Ectodermal cell (in vitro differentiated cells): Measurements from ENCODE around the gene BSPRY.

Source experiments
- H3K27ac ChIP-seq: 2 replicates; pipeline ENCODE4 v1.7.0; 2013; ENCODE audit warnings: mild to moderate bottlenecking, low read depth, low read length; ENCODE audit not compliant: insufficient read depth, poor library complexity, severe bottlenecking
- H3K27me3 ChIP-seq: 2 replicates; pipeline ENCODE4 v1.7.0; 2013; ENCODE audit warnings: mild to moderate bottlenecking, low read length; ENCODE audit not compliant: insufficient read depth, control insufficient read depth, poor library complexity, severe bottlenecking
- H3K36me3 ChIP-seq: one replicate; pipeline ENCODE4 v1.7.0; 2013; ENCODE audit warnings: low read length; ENCODE audit not compliant: control insufficient read depth, insufficient read depth
- H3K4me1 ChIP-seq: one replicate; pipeline ENCODE4 v1.7.0; 2013; ENCODE audit warnings: low read length; ENCODE audit not compliant: control insufficient read depth, insufficient read depth
- H3K4me3 ChIP-seq: 2 replicates; pipeline ENCODE4 v1.7.0; 2013; ENCODE audit warnings: low read depth, low read length, control low read depth; ENCODE audit not compliant: insufficient read depth
- H3K9me3 ChIP-seq: 2 replicates; pipeline ENCODE4 v1.7.0; 2013; ENCODE audit warnings: mild to moderate bottlenecking, low read length, moderate library complexity; ENCODE audit not compliant: control insufficient read depth
- WGBS, 2 experiments: methylation state at CpG; one replicate each; pipeline ENCODE4 v1.1.7; 2013; ENCODE audit warnings: missing lambda C conversion rate in 2 of 2; 5-methylcytosine and 5-hydroxymethylcytosine counted together

The BSPRY gene

DNA sequence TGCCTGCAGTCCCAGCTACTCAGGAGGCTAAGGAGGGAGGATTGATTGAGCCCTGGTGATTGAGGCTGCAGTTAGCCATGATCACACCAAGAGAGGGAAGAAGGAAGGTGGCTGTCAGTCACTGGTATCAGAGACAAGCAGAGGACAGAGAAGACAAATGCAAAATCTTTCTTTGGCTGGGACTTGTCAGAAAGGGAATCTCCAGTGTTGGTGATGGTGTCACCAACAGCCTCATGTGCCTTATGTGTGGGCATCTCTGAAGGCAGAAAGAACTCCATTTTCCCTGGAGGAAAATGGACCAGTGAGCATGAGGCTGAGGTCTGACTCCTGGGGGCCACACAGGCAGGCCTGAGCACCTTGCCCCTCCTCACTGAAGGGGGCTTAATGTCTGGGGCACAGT lies 34.1 kb upstream of the BSPRY start:
- no peak overlapping the region for H3K4me3 ChIP-seq
- no peaks in the 10 kb centered on the region for H3K27me3 ChIP-seq
- H3K4me1 ChIP-seq = no peaks in the 10 kb centered on the region
- no peaks in the 10 kb centered on the region for H3K9me3 ChIP-seq
- no peak overlapping the region for H3K27ac ChIP-seq
- no peaks in the 10 kb centered on the region for H3K36me3 ChIP-seq

DNA sequence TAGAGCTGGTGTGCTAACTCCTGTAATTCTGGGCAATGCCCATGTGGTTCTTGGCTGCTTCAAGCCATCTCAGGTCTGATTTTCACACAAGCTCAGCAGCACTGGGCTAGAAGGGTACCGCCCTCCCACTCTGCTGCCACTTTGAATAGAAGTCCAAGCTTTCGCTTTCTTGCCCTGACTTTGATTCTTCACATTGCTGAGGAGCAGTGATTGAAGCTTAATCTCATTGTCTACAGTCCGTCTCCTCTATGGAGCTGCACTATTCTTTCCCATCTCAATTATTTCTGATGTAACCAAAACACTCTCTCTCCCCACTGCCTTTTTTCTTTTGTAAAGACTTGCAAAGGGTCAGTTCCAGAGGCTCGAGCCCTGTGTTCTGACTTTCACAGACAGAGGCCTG lies 33.3 kb upstream of the BSPRY start:
- H3K4me3 ChIP-seq = no peak overlapping the region
- H3K27me3 ChIP-seq = no peaks in the 10 kb centered on the region
- no peaks in the 10 kb centered on the region for H3K9me3 ChIP-seq
- H3K36me3 ChIP-seq = no peaks in the 10 kb centered on the region
- WGBS, 2 experiments = 84 to 86% methylated on average over 4 of the region's 4 CpGs
- H3K27ac ChIP-seq = no peak overlapping the region
- no peaks in the 10 kb centered on the region for H3K4me1 ChIP-seq

DNA sequence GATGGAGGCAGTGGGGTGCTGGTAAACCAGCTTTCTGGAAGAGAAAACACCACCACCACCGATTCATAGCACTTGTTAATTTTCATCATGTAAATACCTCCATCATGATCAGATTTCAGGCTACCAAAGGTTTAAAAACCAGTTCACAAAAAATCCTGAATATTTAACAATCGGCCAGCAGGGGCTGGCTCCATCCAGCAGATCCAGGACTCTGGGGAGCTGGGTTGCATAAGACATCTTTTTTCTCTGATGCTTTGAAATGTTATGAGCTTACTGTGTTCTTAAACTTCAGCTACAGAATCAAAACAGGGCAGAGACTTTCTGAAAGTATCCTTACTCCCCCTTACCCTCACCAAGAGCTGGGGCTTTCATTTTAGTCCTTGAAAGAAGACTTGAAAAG lies 31.6 kb upstream of the BSPRY start:
- Histone ChIP-seq H3K27ac (no peak overlapping the region), H3K4me3 (no peak overlapping the region), H3K36me3 (no peaks in the 10 kb centered on the region), H3K4me1 (no peaks in the 10 kb centered on the region), H3K27me3 (no peaks in the 10 kb centered on the region), H3K9me3 (no peaks in the 10 kb centered on the region)
- 80 to 88% methylated on average over 2 of the region's 2 CpGs for WGBS, 2 experiments

DNA sequence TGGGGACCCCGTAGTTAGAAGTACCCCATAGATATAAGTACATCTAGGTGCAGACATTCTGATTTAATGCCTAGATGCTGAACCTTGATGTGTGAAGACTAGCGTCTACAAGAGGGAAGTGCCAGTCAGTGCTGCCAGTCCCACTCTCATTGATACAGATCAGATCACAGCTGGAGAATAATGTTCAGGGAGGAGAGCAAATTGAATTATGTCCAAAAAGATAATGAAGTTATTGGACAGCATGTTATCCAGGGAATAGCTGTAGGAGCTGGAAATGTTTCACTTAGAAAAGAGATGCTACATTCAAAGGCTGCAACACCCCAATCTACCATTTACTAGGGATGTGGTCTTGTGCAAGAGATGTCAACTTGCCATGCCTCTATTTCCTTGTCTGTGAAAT lies 30.3 kb upstream of the BSPRY start:
- no peak overlapping the region for H3K4me3 ChIP-seq
- 85 to 100% methylated on average over 2 of the region's 2 CpGs for WGBS, 2 experiments
- H3K4me1 ChIP-seq = no peaks in the 10 kb centered on the region
- no peaks in the 10 kb centered on the region for H3K27me3 ChIP-seq
- H3K27ac ChIP-seq = no peak overlapping the region
- no peaks in the 10 kb centered on the region for H3K36me3 ChIP-seq
- no peaks in the 10 kb centered on the region for H3K9me3 ChIP-seq

DNA sequence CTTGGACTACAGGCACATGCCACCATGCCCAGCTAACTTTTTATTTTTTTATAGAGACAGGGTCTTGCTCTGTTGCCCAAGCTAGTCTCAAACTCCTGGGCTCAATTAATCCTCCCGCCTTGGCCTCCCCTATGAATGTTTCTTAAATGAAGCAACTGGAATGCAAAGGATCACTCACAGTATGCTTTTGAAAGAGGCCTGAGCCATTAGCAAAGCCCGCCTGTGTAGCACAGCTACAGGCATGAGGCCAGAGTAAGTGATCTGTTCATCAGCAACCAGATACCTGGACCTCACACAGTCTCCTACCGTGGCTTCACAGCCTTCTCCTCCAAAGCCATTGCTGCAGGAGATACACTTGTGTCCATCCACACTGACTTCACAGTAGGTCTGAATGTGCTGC lies 29.3 kb upstream of the BSPRY start:
- Histone ChIP-seq H3K27me3 (no peaks in the 10 kb centered on the region), H3K27ac (no peak overlapping the region), H3K9me3 (no peaks in the 10 kb centered on the region), H3K36me3 (no peaks in the 10 kb centered on the region), H3K4me3 (no peak overlapping the region), H3K4me1 (no peaks in the 10 kb centered on the region)
- WGBS, 2 experiments = 90 to 92% methylated on average over 3 of the region's 3 CpGs

DNA sequence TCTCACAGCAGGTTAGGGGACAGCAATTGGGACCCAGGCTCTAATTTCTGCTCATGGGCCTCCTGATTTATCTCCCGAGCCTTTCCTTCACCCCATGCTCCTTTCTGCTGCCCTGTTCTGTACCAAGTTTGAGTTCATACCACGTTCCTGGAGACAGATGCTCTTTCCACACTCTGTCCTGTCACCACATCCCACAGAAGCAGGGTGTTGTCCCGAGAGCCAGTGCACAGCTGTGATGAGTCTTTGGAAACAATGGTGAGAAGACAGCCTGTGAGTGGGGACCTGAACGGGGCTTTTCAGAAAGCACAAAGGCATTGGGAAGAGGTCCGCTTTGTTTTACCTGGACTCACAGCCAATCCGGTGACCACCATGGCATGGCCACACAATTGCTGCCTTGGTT lies 26.7 kb upstream of the BSPRY start:
- no peaks in the 10 kb centered on the region for H3K27me3 ChIP-seq
- H3K36me3 ChIP-seq = no peaks in the 10 kb centered on the region
- H3K27ac ChIP-seq = no peak overlapping the region
- WGBS, 2 experiments = 79 to 82% methylated on average over 6 of the region's 6 CpGs
- no peaks in the 10 kb centered on the region for H3K4me1 ChIP-seq
- H3K4me3 ChIP-seq = no peak overlapping the region
- no peaks in the 10 kb centered on the region for H3K9me3 ChIP-seq

DNA sequence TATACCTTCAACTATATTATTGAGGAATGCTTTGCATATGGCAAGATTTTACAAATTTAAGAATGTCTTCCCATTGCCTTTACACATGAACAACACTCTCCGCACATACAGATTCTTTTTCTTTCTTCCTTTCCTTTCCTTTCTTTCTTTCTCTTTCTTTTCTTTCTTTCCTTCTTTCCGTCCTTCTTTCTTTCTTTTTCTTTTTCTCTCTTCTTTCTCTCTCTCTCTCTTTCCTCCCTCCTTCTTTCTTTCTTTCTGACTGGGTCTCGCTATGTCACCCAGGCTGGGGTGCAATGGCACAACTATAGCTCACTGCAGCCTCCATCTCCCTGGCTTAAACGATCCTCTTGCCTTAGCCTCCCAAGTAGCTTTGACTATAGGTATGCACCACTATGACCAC lies 23.1 kb upstream of the BSPRY start:
- Histone ChIP-seq H3K36me3 (no peaks in the 10 kb centered on the region), H3K4me3 (no peak overlapping the region), H3K27me3 (no peaks in the 10 kb centered on the region), H3K9me3 (no peaks in the 10 kb centered on the region), H3K27ac (no peak overlapping the region), H3K4me1 (no peaks in the 10 kb centered on the region)
- WGBS, 2 experiments = 93 to 94% methylated on average over 4 of the region's 4 CpGs

DNA sequence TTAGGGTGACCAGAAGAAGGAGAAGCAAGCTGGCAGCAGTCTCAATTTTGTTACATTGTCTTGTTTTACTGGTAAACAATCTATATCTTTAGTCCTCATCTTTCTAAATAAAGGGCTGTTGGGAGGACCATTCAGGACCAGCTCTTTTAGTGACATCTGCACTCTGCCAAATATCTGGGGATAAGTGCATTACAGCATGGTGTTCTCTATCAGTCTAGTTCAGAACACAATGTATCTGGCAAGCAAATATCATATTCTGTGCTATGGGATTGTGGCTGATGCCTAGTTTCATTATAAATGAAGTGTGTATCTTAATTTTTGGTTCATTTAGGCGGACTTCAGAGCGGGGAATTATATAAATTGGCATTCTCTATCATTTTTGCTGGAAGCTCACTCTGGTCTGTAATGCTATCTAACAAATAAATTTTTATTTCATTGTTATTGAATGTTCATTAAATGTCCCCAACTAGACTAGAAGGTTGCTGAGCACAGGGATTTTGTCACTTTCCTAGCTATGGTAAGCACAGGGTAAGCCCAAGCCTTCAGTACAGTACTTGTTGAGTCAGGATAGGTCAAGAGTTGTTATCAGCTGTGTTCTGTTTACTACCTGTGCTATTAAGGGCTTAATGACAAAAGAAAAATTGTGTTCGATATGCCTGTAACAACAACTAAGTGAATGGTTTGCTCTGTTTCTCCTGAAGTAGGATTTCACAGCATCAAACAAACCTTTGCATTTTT lies 21.1 kb upstream of the BSPRY start:
- Histone ChIP-seq H3K36me3 (no peaks in the 10 kb centered on the region), H3K9me3 (no peaks in the 10 kb centered on the region), H3K27ac (no peak overlapping the region), H3K4me3 (no peak overlapping the region), H3K4me1 (no peaks in the 10 kb centered on the region), H3K27me3 (no peaks in the 10 kb centered on the region)
- WGBS, 2 experiments = 90 to 98% methylated on average over 3 of the region's 3 CpGs

DNA sequence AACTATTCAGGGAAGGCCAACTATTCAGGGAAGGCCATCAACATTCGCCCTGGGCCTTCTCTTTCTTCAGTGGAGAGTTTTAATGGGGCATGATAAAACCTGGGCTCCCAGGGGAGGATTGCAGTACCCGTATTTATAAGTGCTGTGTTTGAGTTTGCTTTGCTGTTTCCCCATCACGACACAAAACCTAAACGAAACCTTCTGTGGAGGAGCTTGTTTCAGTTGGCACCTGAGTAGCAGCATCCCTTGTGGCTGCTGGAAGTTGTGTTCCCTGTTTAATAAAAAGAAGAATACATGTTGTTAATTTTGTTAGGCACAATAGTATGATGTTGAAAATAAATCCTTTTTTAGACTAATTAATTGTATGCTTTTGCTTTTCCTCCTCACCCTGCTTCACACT lies 17.6 kb upstream of the BSPRY start:
- Histone ChIP-seq H3K4me3 (no peak overlapping the region), H3K27ac (no peak overlapping the region), H3K36me3 (no peaks in the 10 kb centered on the region), H3K4me1 (no peaks in the 10 kb centered on the region), H3K27me3 (no peaks in the 10 kb centered on the region), H3K9me3 (no peaks in the 10 kb centered on the region)
- 84 to 91% methylated on average over 4 of the region's 4 CpGs for WGBS, 2 experiments

DNA sequence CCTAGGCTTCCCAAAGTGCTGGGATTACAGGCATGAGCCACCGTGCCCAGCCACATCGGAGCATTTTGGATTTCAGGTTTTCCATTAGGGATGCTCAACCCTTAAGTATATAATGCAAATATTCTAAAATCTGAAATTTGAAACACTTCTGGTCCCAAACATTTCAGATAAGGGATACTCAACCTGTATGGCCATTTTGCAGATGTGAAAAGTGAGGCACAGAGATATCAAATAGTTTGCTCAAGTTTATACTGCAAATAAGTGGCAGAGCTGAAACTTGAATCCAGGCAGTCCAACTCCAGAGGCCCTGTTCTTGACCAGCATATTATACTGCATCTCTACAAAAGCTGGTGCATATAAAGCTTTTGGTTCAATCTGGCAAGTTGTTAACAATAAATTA lies 11.6 kb upstream of the BSPRY start:
- no peaks in the 10 kb centered on the region for H3K36me3 ChIP-seq
- H3K4me3 ChIP-seq = no peak overlapping the region
- no peaks in the 10 kb centered on the region for H3K4me1 ChIP-seq
- H3K9me3 ChIP-seq = no peaks in the 10 kb centered on the region
- WGBS, 2 experiments = 90 to 91% methylated on average over 2 of the region's 2 CpGs
- H3K27ac ChIP-seq = no peak overlapping the region
- peaks cover 9% of the 10 kb centered on the region for H3K27me3 ChIP-seq
